ENCODE measurements around the gene FAAP100. TPM values are rescaled to one million over a fixed set of nuclear protein-coding genes. Genes with fewer than 3 reads are reported as not detected.

FAAP100 gene
- total and polyA plus RNA-seq, 7 donors, result 11.6 to 16.3 (median 12.6) TPM

DNA sequence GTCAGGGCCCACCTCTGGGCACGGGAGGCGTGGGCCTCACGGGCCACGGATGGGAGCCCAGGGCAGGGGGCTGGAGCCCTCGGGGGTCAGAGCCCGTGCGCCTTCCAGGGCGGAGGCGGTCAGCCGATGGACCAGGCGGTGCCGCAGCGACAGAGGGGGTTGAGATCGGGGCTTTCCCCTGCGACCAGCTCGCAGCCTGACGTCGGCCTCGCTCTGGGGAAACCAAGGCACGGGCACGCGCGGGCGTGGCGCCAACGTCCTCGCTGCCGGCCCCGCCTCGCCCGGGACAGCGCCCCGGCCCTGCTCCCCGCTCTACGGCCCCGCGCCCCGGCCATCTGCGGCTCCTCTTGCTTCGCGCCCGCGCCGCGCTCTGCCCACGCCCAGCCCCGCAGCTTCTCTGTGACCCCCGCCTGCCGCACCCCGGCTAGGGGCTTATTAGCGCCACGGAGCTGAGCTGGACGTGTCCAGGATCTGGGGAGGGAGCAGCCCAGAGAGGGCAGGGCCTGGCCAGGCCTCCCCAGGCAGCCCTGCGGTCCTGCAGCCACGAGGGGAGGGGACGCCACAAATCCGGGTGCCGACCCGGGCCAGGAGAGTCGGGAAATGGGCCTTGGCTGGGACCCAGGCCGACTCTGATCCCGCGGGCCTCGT lies 53.1 kb downstream of the FAAP100 start:
- intact Hi-C loops (cut with DNase I), result no loop called here
- Histone ChIP-seq H3K4me3 (peak overlapping the region; percentile 15), H3K9me3 (no peaks in the 10 kb centered on the region), H3K27me3 (ENCODE audit: insufficient read depth in 3 of 3, low read length in 2 of 3) (no peaks in the 10 kb centered on the region), H3K36me3 (ENCODE audit: insufficient read depth in 1 of 2, low read depth in 1 of 2) (no peaks in the 10 kb centered on the region), H3K4me1 (no peaks in the 10 kb centered on the region), H3K27ac (no peak overlapping the region)
- ATAC-seq, result no peak
- 63 to 77% (median 72%) methylated on average over 50 to 64 of the region's 64 CpGs for WGBS, 3 donors
- TF ChIP-seq, protein P1, sequence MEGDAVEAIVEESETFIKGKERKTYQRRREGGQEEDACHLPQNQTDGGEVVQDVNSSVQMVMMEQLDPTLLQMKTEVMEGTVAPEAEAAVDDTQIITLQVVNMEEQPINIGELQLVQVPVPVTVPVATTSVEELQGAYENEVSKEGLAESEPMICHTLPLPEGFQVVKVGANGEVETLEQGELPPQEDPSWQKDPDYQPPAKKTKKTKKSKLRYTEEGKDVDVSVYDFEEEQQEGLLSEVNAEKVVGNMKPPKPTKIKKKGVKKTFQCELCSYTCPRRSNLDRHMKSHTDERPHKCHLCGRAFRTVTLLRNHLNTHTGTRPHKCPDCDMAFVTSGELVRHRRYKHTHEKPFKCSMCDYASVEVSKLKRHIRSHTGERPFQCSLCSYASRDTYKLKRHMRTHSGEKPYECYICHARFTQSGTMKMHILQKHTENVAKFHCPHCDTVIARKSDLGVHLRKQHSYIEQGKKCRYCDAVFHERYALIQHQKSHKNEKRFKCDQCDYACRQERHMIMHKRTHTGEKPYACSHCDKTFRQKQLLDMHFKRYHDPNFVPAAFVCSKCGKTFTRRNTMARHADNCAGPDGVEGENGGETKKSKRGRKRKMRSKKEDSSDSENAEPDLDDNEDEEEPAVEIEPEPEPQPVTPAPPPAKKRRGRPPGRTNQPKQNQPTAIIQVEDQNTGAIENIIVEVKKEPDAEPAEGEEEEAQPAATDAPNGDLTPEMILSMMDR (IDR thresholded peaks at IDR 0.05), result no peak
- no peak for DNase-seq

DNA sequence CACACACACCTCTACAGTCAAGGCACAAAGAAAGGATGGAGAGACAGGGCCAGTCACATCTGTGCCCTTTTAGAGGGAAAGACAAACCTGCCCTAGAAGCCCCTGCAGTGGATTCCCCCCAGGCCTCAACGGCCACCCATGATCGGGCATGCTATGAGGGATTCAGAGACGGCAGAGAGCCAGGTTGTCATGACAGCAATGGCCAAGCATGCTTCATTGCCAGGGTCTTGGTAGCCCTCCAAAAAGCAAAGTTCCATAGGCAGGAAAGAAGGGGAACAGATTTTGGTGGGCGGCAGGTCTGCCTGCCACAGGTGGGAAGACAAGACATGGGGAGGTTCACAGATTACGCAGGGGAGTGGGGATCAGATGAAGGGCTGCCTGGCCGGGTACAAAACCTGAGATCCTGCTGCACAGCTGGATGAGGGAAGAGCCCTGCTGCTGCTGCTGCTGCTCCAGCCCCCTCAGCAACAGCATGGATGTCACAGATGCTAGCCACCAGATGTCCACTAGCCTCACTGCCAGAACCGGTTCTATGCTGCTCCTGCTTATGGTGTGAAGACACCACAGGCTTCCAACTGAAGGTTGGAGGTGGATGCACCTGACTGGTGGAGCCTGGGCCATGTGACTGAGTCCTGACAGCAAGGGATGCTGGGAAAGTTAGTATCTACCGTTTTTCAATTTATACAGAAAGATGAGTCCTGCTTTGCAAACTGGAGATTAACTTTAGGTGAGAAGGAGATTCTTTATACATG lies 57.4 kb downstream of the FAAP100 start:
- Histone ChIP-seq H3K9me3 (no peaks in the 10 kb centered on the region), H3K27me3 (ENCODE audit: insufficient read depth in 3 of 3, low read length in 2 of 3) (no peaks in the 10 kb centered on the region), H3K36me3 (ENCODE audit: insufficient read depth in 1 of 2, low read depth in 1 of 2) (no peaks in the 10 kb centered on the region), H3K4me3 (no peak overlapping the region), H3K4me1 (no peaks in the 10 kb centered on the region), H3K27ac (no peak overlapping the region)
- DNase-seq (no peak), ATAC-seq (no peak)
- 13 to 25% (median 24%) methylated on average over 8 of the region's 8 CpGs for WGBS, 3 donors
- TF ChIP-seq, protein P1 (IDR thresholded peaks at IDR 0.05), result no peak
- intact Hi-C loops (cut with DNase I), result no loop called here

DNA sequence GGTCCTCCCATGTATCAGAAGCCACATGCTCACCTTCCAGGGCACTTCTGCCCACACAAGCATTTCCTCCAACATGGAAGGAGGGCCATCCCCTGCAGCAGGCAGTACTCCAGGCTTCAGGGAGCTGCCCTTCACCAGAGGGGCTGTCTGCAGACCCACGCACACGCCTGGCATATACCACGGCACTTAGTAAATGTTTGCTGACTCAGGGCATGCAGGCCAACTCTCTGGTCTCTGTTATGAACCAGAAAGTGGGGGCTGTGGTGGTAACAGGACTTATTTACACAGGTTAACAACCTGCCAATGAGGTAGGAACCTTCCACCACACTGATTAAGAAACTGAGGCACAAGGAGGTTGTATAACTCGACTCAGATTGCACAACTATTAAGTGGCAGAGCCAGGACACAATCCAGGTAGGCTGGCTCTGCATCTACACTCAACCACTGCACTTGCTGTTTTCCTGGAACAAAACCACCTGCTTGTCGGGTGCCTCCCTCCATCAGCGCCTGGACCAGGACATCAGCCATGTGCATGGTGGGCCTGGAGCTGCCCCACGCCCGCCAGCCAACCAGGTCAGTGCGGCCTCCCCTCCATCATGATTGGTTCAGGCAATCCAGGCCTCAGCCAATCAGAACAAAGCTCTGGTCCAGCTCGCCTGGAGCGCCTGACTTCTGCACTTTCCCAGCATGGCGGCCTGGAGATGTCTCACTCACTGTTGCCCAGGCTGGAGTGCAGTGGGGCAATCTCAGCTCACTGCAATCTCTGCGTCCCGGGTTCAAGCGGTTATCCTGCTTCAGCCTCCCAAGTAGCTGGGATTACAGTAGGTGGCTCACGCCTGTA lies 58.7 kb downstream of the FAAP100 start:
- no peak for ATAC-seq
- Histone ChIP-seq H3K27me3 (ENCODE audit: insufficient read depth in 3 of 3, low read length in 2 of 3) (no peaks in the 10 kb centered on the region), H3K36me3 (ENCODE audit: insufficient read depth in 1 of 2, low read depth in 1 of 2) (no peaks in the 10 kb centered on the region), H3K4me3 (no peak overlapping the region), H3K27ac (no peak overlapping the region), H3K4me1 (no peaks in the 10 kb centered on the region), H3K9me3 (no peaks in the 10 kb centered on the region)
- intact Hi-C loops (cut with DNase I), result no loop called here
- 90 to 91% (median 91%) methylated on average over 16 of the region's 16 CpGs for WGBS, 3 donors
- no peak for DNase-seq
- TF ChIP-seq, protein P1 (IDR thresholded peaks at IDR 0.05), result no peak

DNA sequence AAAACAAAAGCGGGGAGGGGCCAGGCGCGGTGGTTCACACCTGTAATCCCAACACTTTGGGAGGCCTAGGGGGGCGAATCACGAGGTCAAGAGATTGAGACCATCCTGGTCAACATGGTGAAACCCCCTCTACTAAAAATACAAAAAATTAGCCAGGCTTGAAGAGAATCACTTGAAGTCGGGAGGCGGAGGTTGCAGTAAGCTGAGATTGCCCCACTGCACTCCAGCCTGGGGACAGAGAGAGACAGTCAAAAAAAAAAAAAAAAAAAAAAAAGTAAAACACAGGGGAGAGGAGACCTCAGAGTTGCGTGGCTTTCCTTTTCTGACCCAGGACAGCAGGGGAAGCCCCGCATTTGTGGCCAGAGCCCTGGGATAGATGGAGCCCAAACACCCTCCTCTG lies 59.4 kb downstream of the FAAP100 start:
- Histone ChIP-seq H3K4me3 (no peak overlapping the region), H3K4me1 (no peaks in the 10 kb centered on the region), H3K27me3 (ENCODE audit: insufficient read depth in 3 of 3, low read length in 2 of 3) (no peaks in the 10 kb centered on the region), H3K27ac (no peak overlapping the region), H3K9me3 (no peaks in the 10 kb centered on the region), H3K36me3 (ENCODE audit: insufficient read depth in 1 of 2, low read depth in 1 of 2) (no peaks in the 10 kb centered on the region)
- intact Hi-C loops (cut with DNase I), result no loop called here
- DNase-seq (no peak), ATAC-seq (no peak)
- TF ChIP-seq, protein P1 (IDR thresholded peaks at IDR 0.05), result no peak
- WGBS, 3 donors, result 89 to 91% (median 89%) methylated on average over 9 of the region's 9 CpGs

Measured in psoas muscle (tissue), 8 donors.